GM12874 (cell line): Measurements from ENCODE around the gene CCDC51.

ENCODE experiments used
- TF ChIP-seq, protein P1 (sequence below): IDR thresholded peaks from 2 replicates; pipeline ENCODE4 v1.5.1; 2011; ENCODE audit warnings: low read depth, mild to moderate bottlenecking, control low read depth, low read length, moderate library complexity; ENCODE audit not compliant: insufficient read depth

The CCDC51 gene

DNA sequence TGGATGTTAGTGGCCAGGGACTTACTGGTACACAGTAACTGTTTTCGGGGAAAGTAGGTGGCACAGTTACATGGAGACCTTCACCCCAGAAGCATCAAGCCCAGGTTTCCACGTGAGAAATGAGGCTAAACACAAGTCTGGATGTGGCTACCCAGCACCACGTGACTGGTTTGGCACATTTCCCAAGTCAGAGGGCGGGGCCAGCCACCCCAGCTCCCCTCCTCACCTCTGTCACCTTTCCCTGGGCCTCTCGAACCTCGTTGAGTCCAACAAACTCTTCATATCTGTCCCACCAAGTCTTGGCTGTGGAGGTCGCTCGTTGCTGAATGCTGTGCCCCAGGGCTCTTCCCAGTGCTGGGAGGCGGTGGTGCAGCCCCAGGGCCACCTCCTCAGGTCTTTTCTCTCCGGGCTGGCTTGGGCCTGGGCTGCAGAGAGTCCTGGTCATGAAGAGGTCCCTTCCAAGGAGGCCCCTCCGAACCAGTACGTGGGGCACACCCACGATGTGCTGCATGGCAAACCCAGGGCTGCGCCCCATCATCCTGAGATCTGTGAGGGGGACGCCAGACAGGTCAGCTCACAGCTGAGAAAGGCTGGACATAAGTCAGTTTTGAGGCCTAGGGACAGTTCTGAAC is 5.2 kb downstream of the CCDC51 start:
- TF ChIP-seq, protein P1, sequence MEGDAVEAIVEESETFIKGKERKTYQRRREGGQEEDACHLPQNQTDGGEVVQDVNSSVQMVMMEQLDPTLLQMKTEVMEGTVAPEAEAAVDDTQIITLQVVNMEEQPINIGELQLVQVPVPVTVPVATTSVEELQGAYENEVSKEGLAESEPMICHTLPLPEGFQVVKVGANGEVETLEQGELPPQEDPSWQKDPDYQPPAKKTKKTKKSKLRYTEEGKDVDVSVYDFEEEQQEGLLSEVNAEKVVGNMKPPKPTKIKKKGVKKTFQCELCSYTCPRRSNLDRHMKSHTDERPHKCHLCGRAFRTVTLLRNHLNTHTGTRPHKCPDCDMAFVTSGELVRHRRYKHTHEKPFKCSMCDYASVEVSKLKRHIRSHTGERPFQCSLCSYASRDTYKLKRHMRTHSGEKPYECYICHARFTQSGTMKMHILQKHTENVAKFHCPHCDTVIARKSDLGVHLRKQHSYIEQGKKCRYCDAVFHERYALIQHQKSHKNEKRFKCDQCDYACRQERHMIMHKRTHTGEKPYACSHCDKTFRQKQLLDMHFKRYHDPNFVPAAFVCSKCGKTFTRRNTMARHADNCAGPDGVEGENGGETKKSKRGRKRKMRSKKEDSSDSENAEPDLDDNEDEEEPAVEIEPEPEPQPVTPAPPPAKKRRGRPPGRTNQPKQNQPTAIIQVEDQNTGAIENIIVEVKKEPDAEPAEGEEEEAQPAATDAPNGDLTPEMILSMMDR, result no peak

DNA sequence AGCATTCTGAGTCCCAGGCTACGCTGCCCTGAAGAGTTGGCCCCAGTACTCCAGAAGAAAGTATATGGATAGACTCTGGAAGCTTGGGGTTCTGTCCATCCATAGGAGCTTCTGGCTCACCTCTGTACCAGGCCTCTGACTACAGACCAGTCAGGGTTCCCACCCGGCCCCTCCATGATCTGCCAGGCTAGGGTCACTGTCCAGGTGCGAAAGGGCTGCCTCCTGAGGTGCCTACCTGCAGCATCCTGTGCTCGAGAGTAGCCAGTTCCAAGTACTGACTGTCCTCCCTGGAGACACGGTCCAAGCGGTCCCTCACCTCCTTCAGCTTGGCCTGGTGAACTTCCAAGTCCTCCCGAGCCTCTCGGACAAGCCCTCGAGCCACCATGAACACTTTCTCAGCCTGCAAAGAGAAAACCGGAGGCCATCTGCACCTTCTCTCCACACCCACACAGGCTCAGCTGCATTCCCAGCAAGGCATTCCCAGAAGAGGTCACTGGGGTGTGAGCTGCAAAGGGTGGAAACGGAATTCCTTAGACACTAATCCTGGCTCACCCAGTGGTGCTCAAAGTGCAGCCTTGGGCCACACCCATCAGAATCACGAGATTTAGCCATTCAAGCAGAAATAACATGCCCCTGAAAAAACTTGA is 6.3 kb downstream of the CCDC51 start:
- TF ChIP-seq, protein P1, result no peak

DNA sequence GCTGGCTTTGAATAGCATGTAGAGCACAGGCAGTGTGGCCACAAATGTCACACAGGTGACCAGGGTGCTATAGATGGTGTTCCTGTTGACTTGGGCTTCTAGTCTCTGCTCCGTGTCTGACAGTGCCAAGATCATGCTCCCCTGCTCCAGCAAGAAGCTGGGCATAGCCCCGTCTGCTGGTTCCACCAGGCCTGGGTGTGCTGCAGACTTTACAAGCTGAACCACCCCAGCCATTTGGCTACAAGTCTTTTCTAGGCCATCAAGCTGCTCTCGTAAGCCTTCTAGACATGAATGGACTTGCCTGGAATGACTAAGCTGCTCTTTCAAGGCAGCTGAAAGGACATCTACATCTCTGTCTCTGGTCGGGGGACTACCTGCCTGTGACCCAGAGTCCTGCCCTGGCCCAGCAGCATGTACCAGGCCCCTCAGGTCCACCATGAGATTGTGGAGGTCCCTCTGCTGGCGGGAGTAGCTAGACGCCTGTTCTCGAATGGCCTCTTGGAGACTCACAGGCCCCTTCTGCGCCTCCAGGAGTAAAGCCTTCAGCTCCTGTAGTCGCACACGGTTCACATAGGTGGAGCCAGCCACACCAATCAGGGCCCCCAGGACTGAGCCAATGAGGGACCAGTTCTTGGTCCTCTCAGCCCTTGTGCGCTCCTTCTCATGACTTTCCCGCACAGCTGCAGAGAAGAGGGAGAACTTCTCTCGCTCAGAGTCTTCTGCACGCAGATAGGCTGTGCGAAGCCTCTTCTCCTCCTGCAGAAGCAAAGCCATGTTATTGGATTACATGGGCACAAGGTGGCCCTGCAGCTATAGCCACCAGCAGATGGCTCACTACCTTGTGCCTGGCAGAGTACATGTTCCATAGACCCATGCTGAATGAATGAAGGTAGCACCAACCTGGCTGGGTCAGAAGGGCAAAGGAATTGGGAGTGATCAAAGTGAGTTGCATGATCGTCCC is 7.2 kb downstream of the CCDC51 start:
- TF ChIP-seq, protein P1, result peak; percentile 30; the same call in 1 of the 2 replicates

DNA sequence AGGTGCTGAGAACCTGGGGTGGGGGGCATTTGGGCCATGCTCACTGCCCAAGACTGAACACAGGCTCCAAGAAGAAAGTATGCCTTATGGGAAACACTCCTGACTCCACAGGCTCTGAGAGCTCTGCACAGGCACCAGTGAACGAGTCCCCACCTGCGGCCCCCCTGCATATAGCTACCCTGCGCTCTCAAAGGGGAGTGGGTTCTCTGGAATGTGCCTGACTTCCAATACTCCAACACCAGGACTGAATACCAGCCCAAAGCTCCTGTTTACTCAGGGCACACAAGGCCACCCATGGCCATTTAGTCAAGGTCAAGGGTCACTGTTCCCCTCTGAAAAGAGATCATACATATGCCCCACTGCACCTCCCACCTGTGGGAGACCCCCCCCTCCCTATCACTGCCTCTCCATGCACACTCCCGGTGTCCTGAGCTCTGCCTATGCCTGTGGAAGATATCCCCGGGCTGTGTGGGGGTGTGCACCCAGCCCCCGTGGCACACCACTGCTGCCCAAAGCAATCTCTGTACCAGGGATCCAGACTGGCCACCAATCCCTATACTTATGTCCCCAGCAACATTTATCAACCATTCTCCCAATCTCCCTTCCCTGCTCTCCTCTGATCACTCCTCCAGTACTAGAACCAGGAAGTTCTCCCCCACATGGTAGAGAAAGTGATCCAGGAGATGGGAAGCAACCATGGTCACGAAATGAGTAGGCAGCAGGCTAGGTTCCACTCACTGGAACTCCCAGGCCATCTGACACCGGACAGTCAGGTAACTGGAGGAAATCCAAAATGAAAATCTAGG is 8.5 kb downstream of the CCDC51 start:
- TF ChIP-seq, protein P1, result no peak

DNA sequence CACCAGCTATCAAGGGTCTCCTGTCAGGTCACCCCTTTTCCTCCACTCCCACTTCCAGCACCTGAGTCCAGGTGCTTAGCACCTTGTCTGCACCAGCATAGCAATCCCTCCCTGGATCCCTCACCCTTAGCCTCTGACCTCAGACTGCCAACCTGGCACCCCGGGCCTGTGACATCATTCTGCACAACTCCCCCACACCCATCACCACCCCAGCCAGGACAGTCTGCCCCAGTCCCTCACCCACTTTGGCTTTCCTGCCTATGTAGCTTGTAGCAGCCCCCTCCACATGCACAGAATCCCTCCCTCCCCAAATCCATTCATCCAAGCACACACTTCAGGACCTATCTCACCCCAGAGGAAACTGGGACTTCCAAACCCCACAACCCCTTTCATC is 9.2 kb downstream of the CCDC51 start:
- TF ChIP-seq, protein P1, result no peak

DNA sequence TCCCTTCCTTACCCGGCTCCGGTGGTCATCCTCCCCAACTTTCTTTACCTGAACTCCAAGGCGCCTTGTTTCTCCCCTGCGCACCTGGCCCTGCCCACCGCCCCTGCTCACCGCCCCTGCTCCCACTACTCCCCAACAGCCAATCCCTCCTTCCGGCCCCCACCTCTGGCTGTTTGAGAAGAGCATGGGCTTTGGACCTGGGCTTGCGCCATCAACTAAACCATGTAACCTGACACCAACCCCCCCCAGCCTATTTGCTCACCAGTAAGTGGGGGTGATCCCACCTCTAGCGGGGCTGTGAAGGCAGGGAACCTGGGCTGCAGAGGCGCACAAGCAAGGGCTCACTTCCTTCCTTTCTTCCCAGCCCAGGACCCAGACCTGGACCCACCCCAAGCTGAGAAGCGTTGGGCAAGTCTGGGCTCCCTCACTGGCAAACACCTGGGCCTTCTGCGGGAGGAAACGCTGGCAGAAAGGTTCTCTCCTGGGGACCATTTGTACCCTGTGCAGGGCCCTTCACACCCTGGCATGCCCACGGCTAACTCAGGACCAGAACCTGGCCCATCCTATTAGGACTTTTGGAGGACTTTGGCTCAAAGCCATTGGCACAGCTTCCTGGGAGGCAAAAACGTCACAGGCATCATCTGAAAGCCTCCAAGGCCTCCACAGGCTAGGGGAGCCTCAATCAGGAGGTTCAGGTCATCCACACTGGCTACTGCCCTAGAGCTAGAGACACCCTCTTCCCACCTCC is 9.8 kb downstream of the CCDC51 start, which contains the start of gene PLXNB1:
TSS of gene PLXNB1 (minus strand) at position 127 of the 748 bp plus-strand sequence. CDS start 5,475 bp downstream, outside the sequence.
- TF ChIP-seq, protein P1, result no peak
